Stimulated activated CD4-positive, alpha-beta T cell treated with anti-CD3 and anti-CD28 coated beads, Interleukin-1b, Interleukin-23, amount 100 ng/mL, for 48 hours (primary cell): ENCODE data around the gene OXNAD1.
A peak's percentile ranks its signal among the peaks of the same experiment; 100 is the strongest.

Source experiments
- DNase-seq: peaks from one replicate; pipeline ENCODE4 v3.0.0-alpha.2; 2020

The OXNAD1 gene

DNA sequence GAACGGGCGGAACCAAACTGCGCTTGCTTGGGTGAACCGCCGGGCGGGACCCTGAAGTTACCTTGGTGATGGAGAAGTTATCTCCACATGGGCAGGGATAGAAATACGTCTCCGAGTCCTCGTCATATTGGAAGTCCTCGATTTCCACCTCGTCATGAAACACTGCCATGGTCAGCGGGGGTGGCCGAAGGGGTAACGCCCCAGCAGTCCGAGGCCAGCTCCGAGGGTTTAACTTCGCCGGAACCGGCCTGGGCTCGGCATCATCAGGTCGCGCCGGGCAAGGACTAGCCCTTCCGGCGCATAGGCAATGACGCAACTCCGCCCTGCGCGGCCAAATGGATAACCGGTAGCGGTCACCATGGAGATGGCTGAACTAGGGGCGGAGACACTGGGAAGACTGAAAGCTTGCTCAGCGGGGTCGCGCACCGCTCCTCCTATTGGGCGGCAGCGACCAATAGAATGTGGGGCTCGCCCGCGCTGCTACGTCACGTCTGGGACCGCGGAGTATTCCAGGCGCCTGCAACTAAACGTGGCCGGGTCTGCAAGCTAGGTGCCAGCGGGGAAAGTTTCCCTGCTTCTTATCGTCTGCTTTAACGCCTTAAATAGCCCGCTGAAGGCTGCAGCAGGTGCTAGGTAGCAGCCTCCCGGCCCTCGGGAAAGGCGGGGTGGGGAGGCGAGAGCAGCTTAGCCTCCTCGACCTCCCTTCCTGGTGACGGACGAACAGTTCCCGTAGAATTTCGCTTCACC lies at the start of gene OXNAD1, which contains the start of gene DPH3:
Gene OXNAD1, plus strand, starts transcription at position 505 of the 747 bp plus-strand sequence. CDS start 5,741 bp downstream, outside the sequence.
Gene DPH3, minus strand, starts transcription at position 236 of the 747 bp plus-strand sequence. Its CDS starts 67 bp downstream, at position 169.
- peak; percentile 100 for DNase-seq

- DNase-seq: no peak
Measured at GRCh38 chr3:16216373-16216935, 48.6 kb upstream of the OXNAD1 start.

DNA sequence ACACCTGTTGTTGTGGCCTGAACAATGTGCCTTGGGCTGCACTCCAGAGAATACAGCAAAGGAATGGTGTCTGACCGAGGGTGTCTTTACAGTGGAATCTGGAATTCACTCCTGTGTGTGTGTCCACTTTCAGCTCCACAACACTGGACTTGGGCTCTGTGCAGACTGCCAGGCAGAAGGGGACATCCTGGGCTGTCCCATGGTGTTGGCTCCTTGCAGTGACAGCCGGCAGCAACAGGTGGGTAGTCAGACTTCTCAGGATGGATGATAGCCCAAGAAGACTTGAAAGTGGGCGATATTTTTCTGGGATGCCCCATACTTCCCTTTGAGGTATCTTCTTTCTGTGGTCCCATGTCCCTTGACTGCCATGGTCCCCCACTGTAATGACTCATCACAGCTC lies 45.2 kb upstream of the OXNAD1 start:
- DNase-seq: no peak

DNA sequence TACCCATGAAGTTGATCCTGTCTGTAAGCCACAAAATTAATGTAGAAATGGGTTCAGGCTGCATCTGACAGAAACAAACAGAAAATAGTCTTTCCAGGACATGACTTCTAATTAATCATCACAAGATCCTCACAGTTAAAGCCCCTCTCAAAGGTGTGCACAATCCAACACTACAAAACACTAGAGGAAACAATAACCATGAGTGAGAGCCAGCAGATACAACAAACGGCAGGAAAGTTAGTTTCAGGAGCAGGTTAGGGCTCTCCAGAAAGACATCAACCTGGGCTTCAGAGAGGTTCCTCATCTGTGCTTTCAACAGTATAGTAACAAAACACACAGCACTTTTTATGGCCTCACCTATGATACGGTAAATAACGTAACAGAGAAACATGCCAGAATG lies 43.0 kb upstream of the OXNAD1 start:
- no peak for DNase-seq

GRCh38 chr3:16222547-16222946 lies 42.5 kb upstream of the OXNAD1 start:
- no peak for DNase-seq

DNA sequence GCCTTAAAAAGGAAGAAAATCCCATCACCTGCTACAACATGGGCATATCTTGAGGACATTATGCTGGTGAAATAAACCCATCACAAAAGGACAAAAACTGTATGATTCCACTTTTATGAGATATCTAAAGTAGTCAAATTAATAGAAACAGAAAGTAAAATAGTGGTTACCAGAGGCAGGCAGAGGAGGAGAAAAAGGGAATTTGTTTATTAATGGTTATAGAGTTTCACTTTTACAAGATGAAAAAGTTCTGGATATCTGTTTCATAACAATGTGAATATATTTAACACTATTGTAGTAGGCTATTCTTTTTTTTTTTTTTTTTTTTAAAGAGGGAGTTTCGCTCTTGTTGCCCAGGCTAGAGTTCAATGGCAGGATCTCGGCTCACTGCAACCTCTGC lies 40.7 kb upstream of the OXNAD1 start:
- no peak for DNase-seq

GRCh38 chr3:16227566-16227965 lies 37.4 kb upstream of the OXNAD1 start:
- no peak for DNase-seq

GRCh38 chr3:16229681-16230080 lies 35.3 kb upstream of the OXNAD1 start:
- no peak for DNase-seq

GRCh38 chr3:16231983-16232382 lies 33.0 kb upstream of the OXNAD1 start:
- DNase-seq: no peak

DNA sequence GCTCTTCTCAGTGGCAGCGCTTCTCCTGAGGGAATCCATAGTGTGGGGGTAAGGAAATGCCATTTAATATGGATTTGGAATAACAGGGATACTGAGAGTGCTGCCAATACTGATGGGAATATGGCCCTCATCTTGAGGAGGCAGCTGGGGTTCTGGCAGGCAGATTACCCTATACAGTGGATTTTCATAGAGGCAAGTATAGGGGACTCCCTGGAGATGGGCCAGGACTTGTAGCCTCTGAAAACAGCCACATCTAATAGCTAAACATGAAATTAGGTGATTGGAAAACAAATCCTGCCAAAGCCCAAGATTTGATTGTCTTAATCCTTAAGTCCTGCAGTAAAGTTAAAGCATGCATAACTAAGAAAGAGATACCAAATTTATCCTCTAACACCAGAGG lies 31.2 kb upstream of the OXNAD1 start:
- DNase-seq: no peak

GRCh38 chr3:16234281-16234680 lies 30.7 kb upstream of the OXNAD1 start:
- DNase-seq: no peak

DNA sequence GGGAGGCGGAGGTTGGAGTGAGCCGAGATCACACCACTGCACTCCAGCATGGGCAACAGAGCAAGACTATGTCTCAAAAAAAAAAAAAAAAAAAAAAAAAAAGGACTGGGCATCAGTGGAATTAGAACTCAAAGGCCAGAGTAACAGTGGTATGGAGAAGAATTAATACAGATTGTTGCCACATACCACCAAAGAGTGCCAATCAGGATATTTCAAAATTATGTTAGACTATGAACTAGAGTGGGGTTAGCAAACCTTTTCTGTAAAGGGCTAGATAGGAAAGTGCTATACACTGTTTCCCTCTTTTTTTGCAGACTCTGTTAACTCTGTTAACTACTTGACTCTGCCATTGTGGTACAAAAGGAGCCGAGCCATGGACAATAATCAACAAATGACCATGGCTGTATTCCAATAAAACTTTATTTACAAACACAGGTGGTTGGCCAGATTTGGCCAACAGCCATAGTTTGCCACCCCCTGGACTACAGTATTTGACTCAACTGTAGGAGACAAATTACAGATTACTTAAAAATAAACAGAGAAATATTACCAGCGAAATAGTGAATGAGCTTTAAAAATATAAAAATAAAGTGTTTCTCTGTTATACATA lies 28.9 kb upstream of the OXNAD1 start:
- DNase-seq: no peak

DNA sequence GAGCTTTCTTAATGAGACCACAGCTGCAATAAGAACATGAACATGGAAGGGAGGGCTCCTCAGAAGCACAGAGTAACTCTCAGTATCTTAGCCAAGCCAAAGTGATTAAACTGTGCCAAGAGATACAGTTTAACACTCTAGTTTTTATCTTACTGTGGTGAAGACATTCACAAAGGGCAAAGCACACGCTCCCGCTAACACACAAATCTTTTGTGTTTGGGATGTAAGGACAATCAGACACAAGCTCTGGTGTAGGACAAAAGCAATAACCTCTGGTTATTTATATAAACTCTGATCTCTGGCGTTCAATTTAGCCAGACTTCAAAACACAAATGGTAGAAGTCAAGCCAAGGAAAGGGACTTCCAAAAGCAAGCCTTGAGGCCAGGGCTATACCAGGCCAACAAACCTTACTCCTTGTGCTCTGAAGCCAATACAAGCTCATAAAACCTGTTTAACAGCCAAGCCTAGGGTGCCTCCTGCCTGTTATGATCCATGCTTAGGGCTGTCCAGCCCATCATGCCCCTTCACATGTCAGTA lies 28.1 kb upstream of the OXNAD1 start:
- DNase-seq: no peak

DNA sequence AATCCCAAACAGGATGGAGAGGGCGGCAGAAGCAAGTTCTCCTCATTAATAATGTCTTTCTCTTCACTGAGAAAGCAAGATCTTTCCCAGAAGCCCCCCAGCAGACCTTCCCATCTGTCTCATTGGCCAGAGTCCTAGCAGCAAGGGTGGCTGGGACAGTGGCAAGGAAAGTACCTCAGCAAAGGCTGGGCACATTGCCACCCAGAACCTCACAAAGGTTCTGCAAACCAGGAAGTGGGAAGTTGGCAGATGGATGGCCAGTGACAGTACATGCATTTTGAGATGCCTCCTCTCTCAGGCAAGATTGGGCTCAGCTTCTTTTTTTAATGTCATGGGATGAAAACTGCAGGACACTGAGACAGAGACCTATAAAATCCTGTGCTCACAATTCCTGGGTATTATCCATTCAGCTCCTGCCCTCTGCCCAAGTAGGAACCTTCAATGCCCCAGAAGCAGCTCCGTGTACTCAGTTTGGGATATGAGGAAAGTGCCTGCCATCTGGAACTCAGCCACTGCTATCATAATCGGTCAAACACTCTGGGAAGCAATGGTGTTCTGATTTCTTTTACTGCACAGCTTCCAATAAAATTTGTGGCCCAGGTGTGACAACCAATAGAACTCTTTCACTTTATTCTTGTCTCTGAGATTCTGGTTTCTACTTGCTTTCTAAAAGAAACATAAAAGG lies 25.8 kb upstream of the OXNAD1 start:
- no peak for DNase-seq

DNA sequence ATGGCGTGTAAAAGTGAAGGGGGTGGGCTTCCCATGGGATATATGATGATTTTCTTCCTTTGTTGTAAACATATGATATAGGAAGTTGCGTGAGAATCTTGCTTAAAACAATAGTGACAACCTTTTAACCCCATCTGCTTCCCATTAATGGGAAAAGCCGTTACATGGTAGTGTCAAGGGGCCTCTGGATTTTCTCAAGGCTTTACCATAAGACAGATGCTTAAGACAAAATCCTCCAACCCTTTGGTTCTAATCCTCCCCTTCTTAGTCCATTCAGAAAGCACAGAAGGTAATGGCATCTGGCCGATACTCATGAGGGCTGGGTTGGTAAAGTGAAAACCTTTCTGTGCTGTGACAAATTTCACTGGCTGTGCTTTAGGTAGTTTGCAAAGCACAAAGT lies 25.2 kb upstream of the OXNAD1 start:
- DNase-seq: no peak

GRCh38 chr3:16240229-16241023 lies 24.6 kb upstream of the OXNAD1 start:
- DNase-seq: no peak

GRCh38 chr3:16241225-16241624 lies 23.8 kb upstream of the OXNAD1 start:
- no peak for DNase-seq

DNA sequence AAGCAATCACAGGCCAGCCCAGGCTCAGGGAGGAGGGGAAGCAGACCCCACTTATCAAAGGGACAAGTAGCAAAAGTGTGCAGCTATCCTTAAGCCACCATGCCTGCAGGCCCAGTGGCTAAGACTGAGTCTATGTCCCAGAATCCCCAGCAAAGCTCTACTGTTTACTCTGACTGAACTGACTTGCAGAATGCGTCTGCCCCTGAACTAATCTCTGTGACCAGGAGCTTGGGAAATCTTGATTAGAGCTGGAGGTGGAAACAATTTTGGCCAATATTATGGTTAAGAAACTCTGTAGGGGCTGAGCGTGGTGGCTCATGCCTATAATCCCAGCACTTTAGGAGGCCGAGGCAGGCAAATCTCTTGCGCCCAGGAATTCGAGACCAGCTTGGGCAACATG lies 22.8 kb upstream of the OXNAD1 start:
- DNase-seq: no peak

DNA sequence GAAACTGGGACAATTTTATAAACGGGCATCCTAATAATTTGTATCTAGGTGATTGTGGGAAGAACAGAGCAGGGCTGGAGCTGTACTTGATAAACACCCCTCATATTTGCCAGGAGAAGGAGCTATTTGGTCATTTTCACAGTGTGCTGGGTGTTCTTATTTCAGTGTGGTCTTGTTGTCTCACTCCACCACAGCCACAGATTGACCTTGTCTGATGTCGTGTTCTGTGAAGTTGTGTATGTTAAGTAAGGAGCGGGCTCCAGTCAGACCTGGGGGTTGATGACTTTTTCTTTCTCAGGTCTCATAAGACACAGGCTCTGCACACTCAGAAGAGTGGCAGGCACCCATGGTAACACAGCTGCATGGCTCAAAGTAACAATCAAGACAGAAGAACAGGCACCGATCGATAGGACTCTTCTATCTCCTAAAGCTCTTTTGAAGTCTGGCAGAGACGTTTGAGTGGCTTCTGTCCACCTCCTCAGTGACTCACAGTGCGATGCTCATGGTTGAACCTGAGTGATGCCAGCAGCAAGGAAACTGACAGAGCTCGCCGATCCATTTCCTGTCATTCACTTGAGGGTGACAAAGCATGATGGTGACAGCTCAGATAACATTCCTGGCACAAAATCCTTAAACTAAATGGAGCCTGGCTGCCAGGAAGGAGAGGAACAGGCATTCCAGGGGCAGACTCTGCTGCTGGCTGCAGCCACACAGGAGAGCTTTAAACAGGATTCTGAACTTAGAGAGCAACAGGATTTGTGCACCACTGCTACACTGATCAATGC lies 21.1 kb upstream of the OXNAD1 start:
- DNase-seq: peak; percentile 28

DNA sequence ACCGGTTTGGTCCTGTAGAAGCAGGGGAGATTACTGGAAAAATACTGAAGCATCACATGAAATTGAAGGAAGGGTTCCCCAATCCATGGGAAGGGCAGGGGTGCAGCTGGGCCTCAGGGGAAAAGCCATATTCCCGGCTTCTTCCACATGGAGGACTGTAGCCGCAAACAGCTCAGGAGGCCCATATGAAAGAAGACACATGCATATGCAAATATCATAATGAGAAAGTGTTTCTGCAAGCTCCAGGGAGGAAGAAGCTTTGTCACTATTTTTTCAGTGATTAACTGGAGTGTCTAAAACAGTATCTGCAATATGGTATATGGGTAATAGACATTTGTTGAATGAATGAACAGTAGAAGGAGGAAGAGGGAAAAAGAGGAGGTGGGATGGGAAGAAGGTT lies 19.4 kb upstream of the OXNAD1 start:
- DNase-seq: no peak

- peak; percentile 79 for DNase-seq
Measured at GRCh38 chr3:16247282-16248061, 17.5 kb upstream of the OXNAD1 start.
